Measurements from ENCODE around the gene MLH3. TPM values are rescaled to one million over a fixed set of nuclear protein-coding genes. Genes with fewer than 3 reads are reported as not detected.

The MLH3 gene
- total RNA-seq, 1 donor from 2014 or later: 17.2 TPM

DNA sequence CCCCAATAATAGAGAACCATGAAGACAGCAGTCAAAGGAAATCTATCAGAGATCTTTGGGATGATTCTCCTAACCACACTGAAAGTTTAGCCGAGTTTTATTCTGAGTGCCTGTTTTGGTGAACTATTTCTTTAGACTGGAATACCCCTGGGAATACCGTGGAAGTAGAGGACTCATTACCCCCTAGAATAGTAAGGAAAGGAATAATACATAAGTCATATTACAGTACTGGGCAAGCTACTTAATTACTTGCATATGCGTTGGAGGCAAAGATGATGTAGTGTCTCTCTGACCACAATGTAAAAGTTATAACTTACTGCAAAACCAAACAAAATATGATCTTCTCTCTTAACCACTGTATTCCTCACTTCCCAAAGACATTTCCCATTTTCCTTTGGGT, 43.6 kb upstream of the MLH3 start:
- Mint-ChIP-seq H3K27ac (ENCODE audit: unreplicated experiment) (no peak overlapping the region), H3K9me3 (ENCODE audit: unreplicated experiment) (no peaks in the 10 kb centered on the region), H3K36me3 (ENCODE audit: low read depth, unreplicated experiment) (peaks cover 36% of the 10 kb centered on the region), H3K27me3 (ENCODE audit: unreplicated experiment) (peaks cover 2% of the 10 kb centered on the region), H3K4me3 (ENCODE audit: unreplicated experiment) (no peak overlapping the region), H3K4me1 (ENCODE audit: unreplicated experiment) (no peaks in the 10 kb centered on the region)
- TF ChIP-seq, protein P1, sequence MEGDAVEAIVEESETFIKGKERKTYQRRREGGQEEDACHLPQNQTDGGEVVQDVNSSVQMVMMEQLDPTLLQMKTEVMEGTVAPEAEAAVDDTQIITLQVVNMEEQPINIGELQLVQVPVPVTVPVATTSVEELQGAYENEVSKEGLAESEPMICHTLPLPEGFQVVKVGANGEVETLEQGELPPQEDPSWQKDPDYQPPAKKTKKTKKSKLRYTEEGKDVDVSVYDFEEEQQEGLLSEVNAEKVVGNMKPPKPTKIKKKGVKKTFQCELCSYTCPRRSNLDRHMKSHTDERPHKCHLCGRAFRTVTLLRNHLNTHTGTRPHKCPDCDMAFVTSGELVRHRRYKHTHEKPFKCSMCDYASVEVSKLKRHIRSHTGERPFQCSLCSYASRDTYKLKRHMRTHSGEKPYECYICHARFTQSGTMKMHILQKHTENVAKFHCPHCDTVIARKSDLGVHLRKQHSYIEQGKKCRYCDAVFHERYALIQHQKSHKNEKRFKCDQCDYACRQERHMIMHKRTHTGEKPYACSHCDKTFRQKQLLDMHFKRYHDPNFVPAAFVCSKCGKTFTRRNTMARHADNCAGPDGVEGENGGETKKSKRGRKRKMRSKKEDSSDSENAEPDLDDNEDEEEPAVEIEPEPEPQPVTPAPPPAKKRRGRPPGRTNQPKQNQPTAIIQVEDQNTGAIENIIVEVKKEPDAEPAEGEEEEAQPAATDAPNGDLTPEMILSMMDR (IDR thresholded peaks at IDR 0.05; ENCODE audit: unreplicated experiment): no peak
- no peak for DNase-seq (ENCODE audit: low spot score)

DNA sequence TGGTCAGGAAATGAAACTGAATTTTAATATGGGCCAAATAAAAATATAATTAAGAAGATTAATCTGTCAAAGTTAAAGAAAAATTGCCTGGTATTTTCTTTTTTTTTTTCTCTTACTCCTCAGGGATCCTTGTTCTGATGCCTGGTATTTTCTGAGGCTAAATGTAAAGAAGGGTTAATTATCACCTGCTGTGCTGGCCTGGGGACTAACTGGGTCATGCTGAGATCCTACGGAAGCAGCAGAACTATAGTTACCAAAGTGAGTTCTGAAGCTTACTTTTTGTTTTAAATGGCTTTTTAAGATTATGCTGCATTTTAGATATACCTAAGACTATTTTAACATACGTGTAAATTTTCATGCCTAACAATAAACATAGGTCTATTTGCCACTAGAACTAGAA, 41.4 kb upstream of the MLH3 start:
- TF ChIP-seq, protein P1 (IDR thresholded peaks at IDR 0.05; ENCODE audit: unreplicated experiment): no peak
- peaks cover 22% of the 10 kb centered on the region for H3K36me3 Mint-ChIP-seq (ENCODE audit: low read depth, unreplicated experiment)
- no peak overlapping the region for H3K27ac Mint-ChIP-seq (ENCODE audit: unreplicated experiment)
- no peaks in the 10 kb centered on the region for H3K4me1 Mint-ChIP-seq (ENCODE audit: unreplicated experiment)
- peaks cover 2% of the 10 kb centered on the region for H3K27me3 Mint-ChIP-seq (ENCODE audit: unreplicated experiment)
- no peak for DNase-seq (ENCODE audit: low spot score)
- no peaks in the 10 kb centered on the region for H3K9me3 Mint-ChIP-seq (ENCODE audit: unreplicated experiment)
- H3K4me3 Mint-ChIP-seq (ENCODE audit: unreplicated experiment): no peak overlapping the region

DNA sequence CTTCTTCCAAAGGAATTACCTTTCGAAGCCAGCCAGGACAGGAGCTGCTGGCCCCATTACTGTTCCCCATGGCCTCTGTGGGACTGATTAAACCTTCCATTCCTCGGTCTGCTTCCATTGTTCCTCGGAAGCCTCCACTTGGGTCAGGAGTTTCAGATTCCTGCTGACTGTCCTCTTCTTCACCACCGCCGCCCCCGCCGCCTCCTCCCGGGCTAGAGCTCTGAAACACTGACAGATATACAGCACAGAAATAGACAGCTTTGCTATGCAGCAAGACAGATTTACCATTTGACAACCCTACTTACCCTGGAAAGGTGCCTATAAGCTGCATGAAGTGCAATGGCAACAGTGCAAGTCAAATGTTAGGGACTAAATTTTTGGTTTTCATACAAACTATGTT, 40.0 kb upstream of the MLH3 start:
- H3K9me3 Mint-ChIP-seq (ENCODE audit: unreplicated experiment): no peaks in the 10 kb centered on the region
- H3K4me1 Mint-ChIP-seq (ENCODE audit: unreplicated experiment): no peaks in the 10 kb centered on the region
- H3K27ac Mint-ChIP-seq (ENCODE audit: unreplicated experiment): no peak overlapping the region
- peaks cover 20% of the 10 kb centered on the region for H3K36me3 Mint-ChIP-seq (ENCODE audit: low read depth, unreplicated experiment)
- no peak for DNase-seq (ENCODE audit: low spot score)
- no peak overlapping the region for H3K4me3 Mint-ChIP-seq (ENCODE audit: unreplicated experiment)
- H3K27me3 Mint-ChIP-seq (ENCODE audit: unreplicated experiment): no peaks in the 10 kb centered on the region
- TF ChIP-seq, protein P1 (IDR thresholded peaks at IDR 0.05; ENCODE audit: unreplicated experiment): no peak

DNA sequence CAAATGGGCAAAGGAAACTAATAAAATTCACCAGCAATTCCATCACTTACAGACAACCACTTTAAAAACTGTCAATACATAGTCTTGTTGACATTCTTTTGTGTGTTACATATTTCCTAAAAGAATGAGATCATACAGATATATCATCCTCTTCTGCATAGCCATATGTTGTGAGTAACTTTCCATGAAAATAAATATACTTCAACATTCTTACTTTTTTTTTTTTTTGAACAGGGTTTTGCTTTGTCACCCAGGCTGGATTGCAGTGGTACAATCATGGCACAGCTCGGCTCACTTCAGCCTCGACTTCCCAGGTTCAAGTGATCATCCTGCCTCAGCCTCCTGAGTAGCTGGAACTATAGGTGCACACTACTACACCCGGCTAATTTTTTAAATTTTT, 39.1 kb upstream of the MLH3 start:
- TF ChIP-seq, protein P1 (IDR thresholded peaks at IDR 0.05; ENCODE audit: unreplicated experiment): no peak
- no peak overlapping the region for H3K27ac Mint-ChIP-seq (ENCODE audit: unreplicated experiment)
- H3K36me3 Mint-ChIP-seq (ENCODE audit: low read depth, unreplicated experiment): peaks cover 23% of the 10 kb centered on the region
- no peaks in the 10 kb centered on the region for H3K27me3 Mint-ChIP-seq (ENCODE audit: unreplicated experiment)
- DNase-seq (ENCODE audit: low spot score): no peak
- no peaks in the 10 kb centered on the region for H3K4me1 Mint-ChIP-seq (ENCODE audit: unreplicated experiment)
- H3K9me3 Mint-ChIP-seq (ENCODE audit: unreplicated experiment): no peaks in the 10 kb centered on the region
- no peak overlapping the region for H3K4me3 Mint-ChIP-seq (ENCODE audit: unreplicated experiment)

DNA sequence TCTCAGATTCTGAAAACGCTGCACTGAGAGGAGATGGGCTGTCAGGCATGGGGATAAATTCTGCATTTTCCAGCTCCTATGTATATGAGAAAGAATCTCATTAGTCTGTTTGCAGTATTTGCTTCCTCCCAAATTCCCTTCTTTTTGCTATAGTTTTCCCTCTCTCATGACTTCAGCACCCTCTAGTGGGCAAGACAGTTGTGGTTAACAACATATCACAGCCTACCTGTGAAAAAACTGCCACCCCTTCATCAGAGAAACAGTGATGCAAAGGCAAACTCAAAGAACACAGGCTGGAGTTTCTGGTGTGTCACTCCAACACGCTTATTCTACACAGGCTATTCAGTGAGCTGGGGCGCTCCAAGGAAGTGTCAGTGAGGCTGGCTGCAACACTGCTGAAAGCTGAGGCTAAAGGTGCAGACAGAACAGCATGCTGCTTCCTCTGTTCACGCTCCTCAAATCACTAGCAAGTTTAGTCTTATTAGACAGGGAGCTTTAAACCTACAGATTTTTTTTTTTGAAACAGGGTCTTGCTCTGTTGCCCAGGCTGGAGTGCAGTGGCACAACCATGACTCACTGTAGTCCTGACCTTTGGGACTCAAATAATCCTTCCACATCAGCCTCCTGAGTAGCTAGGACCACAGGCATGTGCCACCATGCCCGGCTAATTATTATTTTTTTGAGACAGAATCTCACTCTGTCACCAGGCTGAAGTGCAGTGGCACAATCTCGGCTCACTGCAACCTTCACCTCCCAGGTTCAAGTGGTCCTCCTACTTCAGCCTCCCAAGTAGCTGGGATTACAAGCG, 37.5 kb upstream of the MLH3 start:
- DNase-seq (ENCODE audit: low spot score): peak; percentile 62
- no peak overlapping the region for H3K27ac Mint-ChIP-seq (ENCODE audit: unreplicated experiment)
- H3K4me1 Mint-ChIP-seq (ENCODE audit: unreplicated experiment): no peaks in the 10 kb centered on the region
- TF ChIP-seq, protein P1 (IDR thresholded peaks at IDR 0.05; ENCODE audit: unreplicated experiment): peak; percentile 69
- H3K36me3 Mint-ChIP-seq (ENCODE audit: low read depth, unreplicated experiment): peaks cover 28% of the 10 kb centered on the region
- no peaks in the 10 kb centered on the region for H3K27me3 Mint-ChIP-seq (ENCODE audit: unreplicated experiment)
- H3K4me3 Mint-ChIP-seq (ENCODE audit: unreplicated experiment): no peak overlapping the region
- no peaks in the 10 kb centered on the region for H3K9me3 Mint-ChIP-seq (ENCODE audit: unreplicated experiment)
